K562 (cell line): Measurements from ENCODE around the gene NAT10. TPM values are rescaled to one million over a fixed set of nuclear protein-coding genes. Genes with fewer than 3 reads are reported as not detected.

Source experiments
- CHD1 ChIP-seq: fragments of 200-600 bp; sonication (generic); IDR thresholded peaks from one replicate; pipeline ENCODE4 v1.6.1; 2012; ENCODE audit warnings: mild to moderate bottlenecking, moderate library complexity, low read length, inconsistent platforms
- HNRNPUL1 ChIP-seq: fragments of 200-400 bp; formaldehyde crosslinking; IDR thresholded peaks from 2 replicates; pipeline ENCODE4 v1.6.1; 2017; ENCODE audit warnings: low read length
- NFYB ChIP-seq: IDR thresholded peaks from 2 replicates; pipeline ENCODE4 v1.6.1; 2011; ENCODE audit warnings: mild to moderate bottlenecking, moderate library complexity; ENCODE audit not compliant: insufficient read length; ENCODE audit errors: extremely low read depth
- RFX5 ChIP-seq: IDR thresholded peaks from 2 replicates; pipeline ENCODE4 v1.6.1; 2011; ENCODE audit warnings: low read depth, mild to moderate bottlenecking, improper control_type of control experiment, low read length
- RHOXF2B ChIP-seq: fragments of 250-450 bp; sonication (Bioruptor Pico); conservative IDR thresholded peaks from 2 replicates; pipeline ENCODE4 v1.5.1; 2021
- SMARCC2 ChIP-seq: fragments of 450-650 bp; IDR thresholded peaks from 2 replicates; pipeline ENCODE4 v1.6.1; 2017; ENCODE audit warnings: antibody characterized with exemption, moderate library complexity, mild to moderate bottlenecking, low read depth
- STAT5A ChIP-seq: IDR thresholded peaks from 2 replicates; pipeline ENCODE4 v1.6.1; 2012; ENCODE audit warnings: low read length, inconsistent platforms, borderline replicate concordance
- TFAM ChIP-seq: fragments of 250-450 bp; sonication (Bioruptor Pico); conservative IDR thresholded peaks from 2 replicates; pipeline ENCODE4 v1.5.0; 2021; ENCODE audit warnings: mild to moderate bottlenecking, moderate library complexity
- XRCC3 ChIP-seq: fragments of 450-650 bp; IDR thresholded peaks from 2 replicates; pipeline ENCODE4 v1.6.1; 2017; ENCODE audit warnings: mild to moderate bottlenecking, moderate library complexity
- polyA plus RNA-seq, 8 experiments: library from polyadenylated mRNA; depleted of rRNA in 4 of 8; stranded (reverse) in 5 of 8; unstranded in 3 of 8; fragments of >200 nt; fragmentation: Nextera tagmentation in 2 of 8; fragmentation: Illumina TruSeq in 1 of 8; extraction: Ambion mirVana in 2 of 8; extraction: Trizol in 1 of 8; gene quantifications; 2 replicates each; pipeline versions ENCODE4 v1.2.1 to v1.2.3, GENCODE V29; 2011 to 2014; ENCODE audit warnings: inconsistent platforms in 1 of 8, missing spikeins in 1 of 8
- total RNA-seq, 7 experiments: library from RNA; depleted of rRNA in 6 of 7; stranded (reverse); fragments of >200 nt in 6 of 7; fragmentation: Illumina TruSeq in 2 of 7; extraction: Trizol in 2 of 7; gene quantifications; 2 replicates each; pipeline versions ENCODE4 v1.2.1 to v1.2.3, GENCODE V29; 2011 to 2021; ENCODE audit warnings: low replicate concordance in 1 of 7
- TF ChIP-seq, protein P1 (sequence below): sonication (generic); formaldehyde crosslinking; IDR thresholded peaks from 2 replicates; pipeline ENCODE4 v1.8.0; 2022; ENCODE audit warnings: mild to moderate bottlenecking, missing genetic modification reagents
- TF ChIP-seq, protein P2 (sequence below): sonication (generic); formaldehyde crosslinking; IDR thresholded peaks from 2 replicates; pipeline ENCODE4 v1.8.0; 2022; ENCODE audit warnings: mild to moderate bottlenecking, missing genetic modification reagents
- TF ChIP-seq, protein P3 (sequence below): sonication (generic); formaldehyde crosslinking; IDR thresholded peaks from 2 replicates; pipeline ENCODE4 v1.8.0; 2023; ENCODE audit warnings: mild to moderate bottlenecking, missing genetic modification reagents
- TF ChIP-seq, protein P4 (sequence below): fragments of 250-450 bp; sonication (Bioruptor Pico); IDR thresholded peaks from 2 replicates; pipeline ENCODE4 v1.9.0; 2021; ENCODE audit warnings: mild to moderate bottlenecking, inconsistent platforms
- TF ChIP-seq, protein P5 (sequence below): fragments of 450-650 bp; IDR thresholded peaks from 2 replicates; pipeline ENCODE4 v1.6.1; 2014; ENCODE audit warnings: low read depth, mild to moderate bottlenecking, moderate library complexity, borderline replicate concordance
- TF ChIP-seq, protein P6 (sequence below): fragments of 250-450 bp; sonication (Bioruptor Pico); IDR thresholded peaks from 2 replicates; pipeline ENCODE4 v1.8.0; 2022; ENCODE audit warnings: moderate library complexity, mild to moderate bottlenecking, inconsistent platforms

NAT10 gene
- total and polyA plus RNA-seq, 9 of the 15 experiments (the other 6 are each of a cell fraction or from before 2014, with no cell fraction given), result 55.4 to 125 (median 86.3) TPM

DNA sequence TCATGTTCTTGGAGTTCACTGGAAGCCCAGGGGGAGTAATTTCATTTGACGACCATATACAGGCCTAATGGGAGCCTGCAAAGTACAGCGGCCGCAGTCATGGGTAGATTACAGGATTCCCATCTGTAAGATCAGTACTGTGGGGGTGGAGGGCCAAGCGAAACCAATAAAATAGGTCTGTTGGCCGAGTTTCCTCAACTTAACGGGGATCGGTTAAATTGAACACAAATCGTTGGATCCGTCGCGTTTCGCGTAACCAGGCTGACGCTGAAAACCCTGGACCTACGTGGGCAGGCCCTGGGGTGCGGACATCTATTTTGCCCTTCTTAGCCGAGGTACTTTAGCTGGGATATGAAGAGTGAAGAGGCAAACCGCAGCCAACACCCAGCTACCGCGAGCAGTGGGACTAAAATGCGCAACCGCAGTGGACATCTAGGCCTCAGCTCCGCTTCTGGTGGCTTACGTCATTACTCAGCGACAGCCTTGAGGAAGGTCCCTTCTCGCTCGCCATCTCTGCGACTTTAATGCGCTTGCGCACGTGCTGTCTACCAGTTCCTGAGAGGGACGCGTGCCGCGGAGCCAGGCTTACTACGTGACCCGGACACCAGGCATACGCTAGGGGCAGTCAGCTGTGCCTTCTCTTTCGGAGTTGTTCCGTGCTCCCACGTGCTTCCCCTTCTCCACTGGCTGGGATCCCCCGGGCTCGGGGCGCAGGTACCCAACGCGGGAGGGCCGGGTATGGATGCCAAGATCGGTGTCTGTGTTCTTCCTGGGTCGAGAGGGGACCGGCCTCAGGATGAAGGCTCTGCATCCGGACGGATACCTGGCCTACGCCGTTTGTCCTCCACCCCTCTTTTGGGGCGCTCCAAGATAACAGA, at the start of gene NAT10 (continued):
- TF ChIP-seq, protein P1, sequence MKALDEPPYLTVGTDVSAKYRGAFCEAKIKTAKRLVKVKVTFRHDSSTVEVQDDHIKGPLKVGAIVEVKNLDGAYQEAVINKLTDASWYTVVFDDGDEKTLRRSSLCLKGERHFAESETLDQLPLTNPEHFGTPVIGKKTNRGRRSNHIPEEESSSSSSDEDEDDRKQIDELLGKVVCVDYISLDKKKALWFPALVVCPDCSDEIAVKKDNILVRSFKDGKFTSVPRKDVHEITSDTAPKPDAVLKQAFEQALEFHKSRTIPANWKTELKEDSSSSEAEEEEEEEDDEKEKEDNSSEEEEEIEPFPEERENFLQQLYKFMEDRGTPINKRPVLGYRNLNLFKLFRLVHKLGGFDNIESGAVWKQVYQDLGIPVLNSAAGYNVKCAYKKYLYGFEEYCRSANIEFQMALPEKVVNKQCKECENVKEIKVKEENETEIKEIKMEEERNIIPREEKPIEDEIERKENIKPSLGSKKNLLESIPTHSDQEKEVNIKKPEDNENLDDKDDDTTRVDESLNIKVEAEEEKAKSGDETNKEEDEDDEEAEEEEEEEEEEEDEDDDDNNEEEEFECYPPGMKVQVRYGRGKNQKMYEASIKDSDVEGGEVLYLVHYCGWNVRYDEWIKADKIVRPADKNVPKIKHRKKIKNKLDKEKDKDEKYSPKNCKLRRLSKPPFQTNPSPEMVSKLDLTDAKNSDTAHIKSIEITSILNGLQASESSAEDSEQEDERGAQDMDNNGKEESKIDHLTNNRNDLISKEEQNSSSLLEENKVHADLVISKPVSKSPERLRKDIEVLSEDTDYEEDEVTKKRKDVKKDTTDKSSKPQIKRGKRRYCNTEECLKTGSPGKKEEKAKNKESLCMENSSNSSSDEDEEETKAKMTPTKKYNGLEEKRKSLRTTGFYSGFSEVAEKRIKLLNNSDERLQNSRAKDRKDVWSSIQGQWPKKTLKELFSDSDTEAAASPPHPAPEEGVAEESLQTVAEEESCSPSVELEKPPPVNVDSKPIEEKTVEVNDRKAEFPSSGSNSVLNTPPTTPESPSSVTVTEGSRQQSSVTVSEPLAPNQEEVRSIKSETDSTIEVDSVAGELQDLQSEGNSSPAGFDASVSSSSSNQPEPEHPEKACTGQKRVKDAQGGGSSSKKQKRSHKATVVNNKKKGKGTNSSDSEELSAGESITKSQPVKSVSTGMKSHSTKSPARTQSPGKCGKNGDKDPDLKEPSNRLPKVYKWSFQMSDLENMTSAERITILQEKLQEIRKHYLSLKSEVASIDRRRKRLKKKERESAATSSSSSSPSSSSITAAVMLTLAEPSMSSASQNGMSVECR (CRISPR knock-in tag), result peak; percentile 98
- no peak for TF ChIP-seq HNRNPUL1
- no peak for TF ChIP-seq TFAM (CRISPR knock-in tag)
- TF ChIP-seq, protein P2, sequence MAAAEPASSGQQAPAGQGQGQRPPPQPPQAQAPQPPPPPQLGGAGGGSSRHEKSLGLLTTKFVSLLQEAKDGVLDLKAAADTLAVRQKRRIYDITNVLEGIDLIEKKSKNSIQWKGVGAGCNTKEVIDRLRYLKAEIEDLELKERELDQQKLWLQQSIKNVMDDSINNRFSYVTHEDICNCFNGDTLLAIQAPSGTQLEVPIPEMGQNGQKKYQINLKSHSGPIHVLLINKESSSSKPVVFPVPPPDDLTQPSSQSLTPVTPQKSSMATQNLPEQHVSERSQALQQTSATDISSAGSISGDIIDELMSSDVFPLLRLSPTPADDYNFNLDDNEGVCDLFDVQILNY (CRISPR knock-in tag), result peak; percentile 86; the same call in 1 of the 2 replicates
- TF ChIP-seq XRCC3, result no peak
- TF ChIP-seq, protein P3, sequence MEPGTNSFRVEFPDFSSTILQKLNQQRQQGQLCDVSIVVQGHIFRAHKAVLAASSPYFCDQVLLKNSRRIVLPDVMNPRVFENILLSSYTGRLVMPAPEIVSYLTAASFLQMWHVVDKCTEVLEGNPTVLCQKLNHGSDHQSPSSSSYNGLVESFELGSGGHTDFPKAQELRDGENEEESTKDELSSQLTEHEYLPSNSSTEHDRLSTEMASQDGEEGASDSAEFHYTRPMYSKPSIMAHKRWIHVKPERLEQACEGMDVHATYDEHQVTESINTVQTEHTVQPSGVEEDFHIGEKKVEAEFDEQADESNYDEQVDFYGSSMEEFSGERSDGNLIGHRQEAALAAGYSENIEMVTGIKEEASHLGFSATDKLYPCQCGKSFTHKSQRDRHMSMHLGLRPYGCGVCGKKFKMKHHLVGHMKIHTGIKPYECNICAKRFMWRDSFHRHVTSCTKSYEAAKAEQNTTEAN (CRISPR knock-in tag), result no peak; the same call in 1 of the 2 replicates
- TF ChIP-seq, protein P4, sequence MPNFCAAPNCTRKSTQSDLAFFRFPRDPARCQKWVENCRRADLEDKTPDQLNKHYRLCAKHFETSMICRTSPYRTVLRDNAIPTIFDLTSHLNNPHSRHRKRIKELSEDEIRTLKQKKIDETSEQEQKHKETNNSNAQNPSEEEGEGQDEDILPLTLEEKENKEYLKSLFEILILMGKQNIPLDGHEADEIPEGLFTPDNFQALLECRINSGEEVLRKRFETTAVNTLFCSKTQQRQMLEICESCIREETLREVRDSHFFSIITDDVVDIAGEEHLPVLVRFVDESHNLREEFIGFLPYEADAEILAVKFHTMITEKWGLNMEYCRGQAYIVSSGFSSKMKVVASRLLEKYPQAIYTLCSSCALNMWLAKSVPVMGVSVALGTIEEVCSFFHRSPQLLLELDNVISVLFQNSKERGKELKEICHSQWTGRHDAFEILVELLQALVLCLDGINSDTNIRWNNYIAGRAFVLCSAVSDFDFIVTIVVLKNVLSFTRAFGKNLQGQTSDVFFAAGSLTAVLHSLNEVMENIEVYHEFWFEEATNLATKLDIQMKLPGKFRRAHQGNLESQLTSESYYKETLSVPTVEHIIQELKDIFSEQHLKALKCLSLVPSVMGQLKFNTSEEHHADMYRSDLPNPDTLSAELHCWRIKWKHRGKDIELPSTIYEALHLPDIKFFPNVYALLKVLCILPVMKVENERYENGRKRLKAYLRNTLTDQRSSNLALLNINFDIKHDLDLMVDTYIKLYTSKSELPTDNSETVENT, result peak; percentile 62
- no peak for TF ChIP-seq NFYB
- no peak for TF ChIP-seq STAT5A
- 0 out of 2 replicates have a peak, but pooled peaks have one; percentile 40 for TF ChIP-seq RFX5
- TF ChIP-seq RHOXF2B (CRISPR knock-in tag), result no peak; the same call in none of the 2 replicates
- TF ChIP-seq, protein P5, sequence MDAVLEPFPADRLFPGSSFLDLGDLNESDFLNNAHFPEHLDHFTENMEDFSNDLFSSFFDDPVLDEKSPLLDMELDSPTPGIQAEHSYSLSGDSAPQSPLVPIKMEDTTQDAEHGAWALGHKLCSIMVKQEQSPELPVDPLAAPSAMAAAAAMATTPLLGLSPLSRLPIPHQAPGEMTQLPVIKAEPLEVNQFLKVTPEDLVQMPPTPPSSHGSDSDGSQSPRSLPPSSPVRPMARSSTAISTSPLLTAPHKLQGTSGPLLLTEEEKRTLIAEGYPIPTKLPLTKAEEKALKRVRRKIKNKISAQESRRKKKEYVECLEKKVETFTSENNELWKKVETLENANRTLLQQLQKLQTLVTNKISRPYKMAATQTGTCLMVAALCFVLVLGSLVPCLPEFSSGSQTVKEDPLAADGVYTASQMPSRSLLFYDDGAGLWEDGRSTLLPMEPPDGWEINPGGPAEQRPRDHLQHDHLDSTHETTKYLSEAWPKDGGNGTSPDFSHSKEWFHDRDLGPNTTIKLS, result peak; percentile 75
- TF ChIP-seq SMARCC2, result 0 out of 2 replicates have a peak, but pooled peaks have one; percentile 41
- peak; percentile 59 for TF ChIP-seq CHD1
- TF ChIP-seq, protein P6, sequence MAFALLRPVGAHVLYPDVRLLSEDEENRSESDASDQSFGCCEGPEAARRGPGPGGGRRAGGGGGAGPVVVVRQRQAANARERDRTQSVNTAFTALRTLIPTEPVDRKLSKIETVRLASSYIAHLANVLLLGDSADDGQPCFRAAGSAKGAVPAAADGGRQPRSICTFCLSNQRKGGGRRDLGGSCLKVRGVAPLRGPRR (CRISPR knock-in tag), result no peak
